Forelimb muscle (tissue), 1 donor: Measurements from ENCODE around the gene DCLK1. TPM values are rescaled to one million over a fixed set of nuclear protein-coding genes. Genes with fewer than 3 reads are reported as not detected.

ENCODE experiments used
- DNase-seq: peaks from one replicate; pipeline ENCODE4 v3.0.0-alpha.2; 2013; ENCODE audit warnings: low read depth
- polyA plus RNA-seq: library from polyadenylated mRNA; unstranded; fragments of 120-200 nt; gene quantifications from one replicate; pipeline ENCODE4 v1.2.1, GENCODE V29; 2013; ENCODE audit not compliant: insufficient read length

The DCLK1 gene
- polyA plus RNA-seq = 77.3 TPM

DNA sequence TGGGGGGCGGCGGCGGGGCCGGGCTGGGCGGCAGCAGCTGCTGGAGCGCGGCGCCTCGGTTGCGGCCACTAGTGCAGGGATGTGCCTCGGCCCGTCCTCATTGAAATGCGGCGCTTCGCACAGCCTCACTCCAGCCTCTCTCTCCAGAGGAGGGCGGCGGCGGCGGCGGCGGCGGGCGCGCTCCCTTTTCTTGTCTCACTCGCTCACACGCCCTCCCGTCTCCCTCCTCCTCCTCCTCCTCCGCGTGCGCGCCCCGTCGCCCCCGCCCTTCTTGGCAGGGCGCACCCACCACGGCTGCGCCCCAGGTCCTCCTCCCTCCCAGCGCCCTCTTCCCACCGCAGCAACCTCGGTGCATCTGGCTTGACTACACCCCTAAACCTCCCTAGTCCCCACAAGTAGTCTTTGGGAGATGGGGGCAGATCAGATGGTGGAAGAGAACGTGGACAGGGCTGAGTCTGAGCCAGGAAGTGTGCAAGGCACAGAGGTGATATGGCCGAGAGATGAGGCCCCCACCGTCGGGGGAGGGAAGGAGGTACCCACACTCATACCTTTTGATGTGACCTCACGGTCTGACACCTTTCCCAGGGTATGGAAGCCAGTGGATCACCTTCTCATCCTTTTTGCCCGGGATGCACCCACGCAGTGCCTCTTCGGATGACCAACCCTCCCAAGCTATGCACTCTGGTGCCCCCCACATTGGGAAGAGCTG lies at the start of gene DCLK1:
TSS of gene DCLK1 (minus strand) at position 161 of the 709 bp plus-strand sequence.
- DNase-seq = peak; percentile 56

DNA sequence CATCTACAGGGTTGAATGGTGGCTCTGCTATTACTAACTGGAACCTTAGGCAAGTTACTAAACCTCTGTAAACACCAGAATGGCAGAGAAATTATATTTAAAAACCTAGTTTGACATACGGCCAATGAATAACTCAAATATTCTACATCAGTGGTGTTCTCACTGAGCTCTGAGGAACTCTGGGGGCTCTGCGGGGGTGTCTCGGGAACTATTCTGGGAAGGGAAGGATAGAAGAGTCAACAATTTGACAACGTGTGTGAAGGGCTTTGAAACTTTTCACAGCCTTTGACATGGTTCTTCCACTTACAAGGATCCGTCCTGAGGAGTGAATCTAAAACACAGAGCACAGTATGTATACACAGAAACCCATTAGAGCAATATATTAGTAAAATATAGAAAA lies 44.4 kb upstream of the DCLK1 start:
- DNase-seq = no peak

DNA sequence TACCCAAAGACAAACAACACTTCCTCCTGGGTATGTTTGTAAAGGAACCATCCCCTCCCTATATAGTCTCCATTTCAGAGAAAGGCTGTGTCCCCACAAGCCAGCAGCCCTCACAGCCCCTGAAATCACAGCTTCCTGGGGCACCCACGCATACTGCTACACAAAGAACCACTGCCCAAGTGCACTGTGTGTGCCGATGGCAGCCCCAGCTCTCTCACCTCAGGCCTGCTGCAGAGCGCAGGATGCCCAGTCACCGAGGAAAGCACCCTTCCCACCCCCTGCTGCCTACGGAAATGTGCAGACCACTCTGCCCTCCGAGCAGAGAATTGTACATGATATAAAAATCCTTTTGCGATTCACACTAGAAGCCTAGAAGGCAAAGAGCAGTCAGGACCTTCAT lies 43.7 kb upstream of the DCLK1 start:
- DNase-seq = no peak

DNA sequence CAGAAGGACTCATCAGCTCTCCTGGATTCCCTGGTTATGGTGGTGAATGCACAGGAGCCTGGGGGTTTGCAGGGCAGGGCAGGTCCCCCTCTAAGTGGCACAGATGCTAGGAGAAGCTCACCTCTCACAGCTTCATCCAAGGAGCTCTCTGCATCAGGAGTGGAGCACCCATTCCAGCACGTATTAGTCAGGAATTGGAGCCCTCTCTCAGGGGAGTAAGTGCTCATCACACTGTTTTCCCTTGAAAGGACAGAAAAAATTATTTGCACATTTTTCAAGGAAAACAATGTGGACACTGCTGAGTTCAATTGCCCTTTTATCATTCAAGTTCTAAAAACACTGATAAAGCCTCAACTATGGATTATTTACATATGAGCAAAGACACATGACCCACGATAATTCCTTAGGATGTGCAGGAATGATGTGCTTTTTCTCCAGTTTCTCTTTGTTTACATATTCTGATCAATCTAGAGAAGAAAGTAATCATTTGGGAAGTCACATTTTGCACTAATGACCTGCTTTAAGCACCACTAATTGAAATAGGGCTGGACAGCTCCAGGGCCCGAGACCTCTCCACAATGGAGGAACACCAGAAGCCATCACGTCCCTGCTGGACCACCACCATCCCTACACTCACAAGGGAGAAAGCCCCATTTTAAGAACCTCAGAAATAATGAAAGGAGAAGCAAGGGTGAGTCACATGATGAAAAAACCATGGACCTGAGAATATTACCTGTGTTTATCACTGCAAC lies 42.6 kb upstream of the DCLK1 start:
- no peak for DNase-seq

DNA sequence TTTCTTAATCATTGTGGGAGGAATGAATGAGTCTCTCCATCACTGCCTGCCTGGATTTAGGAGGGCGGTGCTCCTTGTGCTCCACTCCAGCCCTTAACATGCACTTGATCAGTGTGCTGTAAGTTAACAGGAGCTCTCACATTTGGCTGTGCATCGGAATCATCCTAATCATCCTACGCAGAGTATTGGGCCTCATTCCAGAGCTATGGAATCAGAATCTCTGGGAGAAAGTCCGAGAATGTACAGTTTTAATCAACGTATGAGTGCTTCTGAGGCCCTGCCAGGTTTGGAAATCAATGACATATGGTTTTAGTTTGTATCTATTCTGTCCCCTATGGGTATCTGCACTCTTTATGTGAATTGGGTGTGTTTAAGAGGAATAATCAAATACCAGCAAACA lies 34.9 kb upstream of the DCLK1 start:
- DNase-seq = peak; percentile 55

DNA sequence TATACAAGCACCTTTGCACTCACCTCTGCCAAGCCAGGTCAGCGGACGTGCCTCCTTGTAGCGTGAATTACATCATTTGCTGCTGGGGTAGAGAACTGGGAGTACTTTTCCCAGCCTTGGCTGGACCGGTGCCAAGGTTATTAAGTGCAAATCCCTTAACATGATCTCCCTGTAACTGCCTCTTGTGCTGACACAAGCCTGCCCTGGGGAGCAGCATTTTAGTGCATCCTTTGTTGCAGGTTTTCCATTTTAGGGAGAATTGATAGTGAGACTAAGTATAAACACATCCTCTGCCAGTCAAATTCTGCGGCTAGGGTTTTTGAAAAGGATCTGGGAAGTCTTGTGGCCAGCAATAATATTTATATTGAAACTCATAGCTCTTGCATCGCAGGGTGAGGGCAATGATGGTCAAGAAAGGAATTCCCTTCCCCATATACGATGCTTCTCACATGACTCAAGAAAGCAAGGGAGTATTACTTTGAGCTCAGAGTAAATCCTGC lies 32.7 kb upstream of the DCLK1 start:
- DNase-seq = no peak

DNA sequence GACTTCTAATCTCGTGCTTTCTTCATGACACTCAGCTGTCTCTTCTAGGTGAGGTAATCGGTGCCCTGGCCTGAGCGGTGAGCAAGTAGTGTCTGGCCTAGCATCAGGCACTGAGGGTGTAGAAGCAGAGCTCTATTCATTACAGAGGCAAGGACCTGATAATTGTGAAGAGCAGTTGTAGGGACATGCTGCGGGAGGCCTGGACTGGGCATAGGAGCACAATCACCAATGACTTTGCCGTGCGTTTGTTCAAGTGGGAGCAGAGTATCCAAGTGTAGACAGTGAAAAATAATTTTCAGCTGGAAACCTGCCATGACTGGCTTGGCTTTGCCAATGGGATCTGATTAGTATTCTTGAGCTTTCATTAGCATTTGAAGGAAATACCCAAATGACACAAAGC lies 32.1 kb upstream of the DCLK1 start:
- no peak for DNase-seq

DNA sequence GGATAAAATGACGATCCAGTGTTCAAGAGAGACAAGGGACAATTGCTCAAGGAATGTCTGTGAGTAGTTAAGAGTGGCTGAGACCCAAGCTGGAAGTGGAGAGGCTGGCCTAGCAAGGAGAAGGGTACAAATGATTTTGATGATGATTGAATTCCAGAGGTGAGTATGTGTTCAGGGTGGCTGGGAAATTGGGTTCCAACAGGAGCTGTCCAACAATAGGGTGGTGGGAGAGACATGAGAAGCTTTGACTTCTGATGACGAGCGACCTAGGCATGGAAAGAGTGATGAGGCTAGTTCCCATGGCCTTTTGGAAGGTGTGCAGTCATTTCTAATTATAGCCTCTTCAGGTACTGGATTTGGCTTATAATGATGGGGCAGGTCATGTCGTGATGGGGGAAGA lies 29.1 kb upstream of the DCLK1 start:
- no peak for DNase-seq

DNA sequence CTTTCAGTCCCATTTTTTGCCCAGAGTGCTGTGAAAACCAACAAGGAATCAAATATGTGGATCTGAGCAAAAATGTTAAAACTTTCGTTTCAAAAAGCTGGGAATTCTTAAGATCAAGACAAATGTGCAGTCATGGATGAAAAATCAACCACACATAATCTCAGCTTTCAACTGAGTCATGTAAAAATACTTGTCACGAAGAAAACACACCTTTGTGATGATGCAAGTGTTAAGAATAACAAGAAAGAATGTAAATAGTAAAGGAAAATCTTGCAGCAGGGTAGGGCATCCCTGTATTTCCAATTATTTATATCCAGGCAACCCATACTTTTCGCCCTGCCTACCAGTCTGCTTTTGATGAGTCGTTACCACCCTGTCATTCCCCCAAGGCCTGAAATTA lies 27.4 kb upstream of the DCLK1 start:
- no peak for DNase-seq

DNA sequence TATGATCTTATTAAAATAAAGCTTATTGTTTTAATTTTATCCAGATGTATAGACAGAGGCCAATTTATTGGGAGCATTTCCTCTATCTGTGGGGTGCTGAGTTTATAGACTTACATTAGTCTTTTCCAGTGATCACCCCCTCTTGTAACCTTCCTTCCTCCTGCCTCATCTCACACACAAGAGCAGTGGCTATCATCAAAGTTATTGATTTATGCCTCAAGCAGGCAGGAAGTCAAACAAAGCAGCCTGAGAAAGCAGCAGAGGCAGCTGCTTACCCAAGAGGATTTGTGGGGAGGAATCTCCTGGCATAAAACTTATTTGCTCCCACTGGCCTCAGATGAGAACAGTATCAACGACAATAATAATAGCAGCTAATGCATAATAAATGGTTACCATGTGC lies 26.3 kb upstream of the DCLK1 start:
- peak; percentile 85 for DNase-seq

DNA sequence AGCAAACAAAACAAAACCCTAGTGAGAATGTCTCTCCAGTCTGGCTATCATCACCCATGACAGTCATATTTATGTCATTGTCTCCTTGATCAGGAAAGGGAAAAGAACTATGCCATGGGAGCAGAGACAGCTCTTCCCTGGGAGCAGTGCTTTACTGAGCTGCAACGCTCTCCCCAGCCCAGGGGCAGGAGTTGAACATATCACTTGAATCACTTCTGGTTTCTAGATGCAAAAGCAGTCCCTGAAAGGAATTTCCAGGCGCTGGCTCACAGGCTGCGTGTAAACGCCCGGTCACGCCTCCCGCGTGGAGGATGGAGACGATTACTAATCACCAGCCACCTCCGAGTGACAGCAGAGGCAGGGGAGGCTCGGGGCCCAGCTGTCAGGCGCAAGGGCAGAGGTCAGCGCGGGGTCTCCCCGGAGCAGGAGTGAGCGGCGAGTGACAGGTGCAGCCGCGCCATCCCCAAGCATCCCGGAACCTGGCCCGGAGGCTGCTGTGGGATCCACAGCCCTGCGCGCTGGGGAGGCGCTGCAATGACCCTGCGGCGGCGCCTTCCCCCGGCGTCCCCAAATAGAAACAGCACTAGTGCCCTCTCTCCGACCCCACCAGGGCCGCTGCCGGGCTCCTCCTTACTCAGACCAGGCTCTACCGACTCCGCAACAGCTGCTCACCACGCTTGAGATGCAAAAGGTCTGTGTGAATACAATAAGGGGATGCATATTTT lies 23.5 kb upstream of the DCLK1 start:
- no peak for DNase-seq

DNA sequence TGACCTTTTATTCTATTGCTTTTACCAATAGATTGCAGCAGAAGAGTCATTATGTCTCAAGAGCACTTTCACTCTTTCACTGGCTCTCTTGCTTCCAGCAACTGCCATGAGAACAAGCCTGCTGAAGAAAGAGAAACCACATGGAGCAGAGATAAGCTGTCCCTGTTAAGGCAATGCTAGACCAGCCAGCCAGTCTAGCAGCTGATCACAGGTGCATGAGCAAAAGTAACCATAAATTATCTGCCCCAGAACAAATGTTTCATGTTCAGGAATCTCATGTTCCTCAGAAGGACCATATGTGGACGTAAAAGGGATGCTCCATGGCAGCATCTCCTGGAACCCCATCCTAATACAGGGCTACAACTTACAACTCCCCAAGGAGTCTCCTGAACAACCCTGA lies 20.4 kb upstream of the DCLK1 start:
- no peak for DNase-seq

DNA sequence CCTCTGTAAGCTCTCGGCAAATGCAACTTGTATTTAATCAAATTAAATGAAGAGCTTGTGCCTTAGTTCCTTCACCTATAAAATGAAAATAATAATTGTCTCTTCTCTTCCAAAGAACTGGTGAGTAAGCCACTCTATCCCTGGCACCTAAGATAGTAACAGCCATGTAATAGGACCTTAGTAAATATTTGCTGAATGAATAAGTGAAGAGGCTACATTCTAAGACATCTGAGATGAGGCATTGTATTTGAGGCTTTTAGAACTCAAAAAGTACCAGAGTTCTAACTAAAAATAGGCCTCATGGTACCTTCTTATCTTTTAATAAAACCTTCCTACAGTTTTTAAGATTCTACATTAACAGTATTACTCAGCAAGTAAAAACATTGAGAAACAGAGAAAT lies 17.3 kb upstream of the DCLK1 start:
- DNase-seq = no peak

DNA sequence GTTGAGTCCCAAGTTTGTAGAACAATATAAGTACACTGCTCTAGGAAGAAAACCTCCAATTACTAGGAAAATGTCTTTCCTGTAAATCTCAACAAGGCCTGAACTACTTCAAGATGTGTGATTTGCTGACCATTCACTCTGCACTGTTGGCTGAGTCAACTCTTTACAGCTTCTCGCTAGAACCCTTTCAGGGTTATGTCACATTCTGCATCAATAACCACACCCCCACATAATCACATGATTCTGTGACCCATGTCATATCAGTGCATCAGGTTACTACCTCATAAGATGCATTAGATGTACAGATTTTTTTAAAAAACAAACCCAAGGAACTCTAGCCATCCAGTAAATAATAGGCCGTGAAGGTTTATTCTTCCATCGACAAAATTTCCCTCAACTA lies 16.1 kb upstream of the DCLK1 start:
- no peak for DNase-seq

DNA sequence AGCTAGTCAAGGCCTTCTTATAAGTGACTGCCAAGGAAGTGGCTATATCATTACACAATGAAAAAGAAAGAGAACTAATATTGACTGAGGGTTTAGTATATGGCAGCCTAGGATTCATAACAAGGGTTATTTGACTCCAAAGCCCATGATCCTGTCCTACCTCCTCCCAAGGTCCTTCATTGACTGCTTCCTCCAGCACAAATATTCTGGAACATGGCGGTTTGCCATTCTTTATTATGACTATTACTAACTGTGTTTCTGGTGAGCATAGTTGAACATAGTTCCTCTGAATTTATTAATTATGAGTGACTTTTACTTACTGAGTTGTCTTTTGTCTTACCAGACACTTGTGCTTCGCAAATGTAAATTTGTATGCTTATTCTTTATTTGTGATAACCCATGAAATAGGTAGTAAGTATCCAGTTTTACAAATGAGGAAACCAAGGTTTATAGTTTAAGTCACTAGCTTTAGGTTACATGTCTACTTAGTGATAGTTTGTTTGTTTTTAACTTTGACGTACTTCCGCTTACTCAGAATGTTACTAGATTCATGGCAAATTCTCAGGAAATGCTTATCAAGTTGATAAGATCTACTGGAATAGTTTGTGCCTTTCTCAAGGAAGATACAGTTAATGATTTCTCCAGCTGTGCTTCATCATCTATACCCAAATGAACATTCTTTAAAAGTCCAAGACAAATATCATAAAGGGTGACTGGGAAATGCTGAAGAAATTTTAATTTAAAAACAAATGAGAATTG lies 15.5 kb upstream of the DCLK1 start:
- DNase-seq = no peak

DNA sequence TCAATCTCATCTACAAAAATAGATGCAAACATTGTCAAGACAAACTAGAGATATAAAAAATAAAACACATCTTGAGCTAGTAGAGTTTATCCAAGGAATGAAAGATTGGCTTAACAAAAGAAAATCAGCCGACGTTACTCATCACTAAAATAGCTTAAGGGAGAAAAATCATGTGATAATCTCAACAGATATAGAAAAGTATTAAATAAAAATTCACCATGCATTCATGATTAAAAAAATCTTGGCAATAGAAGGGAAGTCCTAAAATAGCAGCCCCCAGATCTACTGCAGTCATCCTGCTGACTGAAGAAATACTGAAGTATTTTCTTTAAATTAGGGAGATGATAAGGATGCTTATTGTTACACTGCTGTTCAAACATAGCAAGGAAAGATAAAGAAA lies 12.6 kb upstream of the DCLK1 start:
- no peak for DNase-seq

DNA sequence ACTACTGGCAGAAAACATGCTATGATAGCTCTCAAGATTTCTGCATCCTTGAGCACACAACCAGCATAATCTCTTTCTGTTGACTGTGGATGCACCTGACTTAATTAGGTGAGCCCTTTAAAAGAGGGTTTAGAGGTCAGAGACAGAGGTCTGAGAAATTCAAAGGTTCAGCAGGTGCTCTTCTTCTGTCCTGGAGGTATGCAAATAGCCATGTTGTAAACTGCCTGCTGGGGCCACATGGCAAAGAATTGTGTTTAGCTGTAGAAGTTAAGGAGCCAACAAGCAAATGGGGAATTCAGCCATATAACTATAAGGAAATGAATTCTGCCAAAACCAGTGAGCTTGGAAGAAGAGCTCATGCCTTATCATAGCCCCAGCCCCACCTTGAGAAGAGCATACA lies 11.6 kb upstream of the DCLK1 start:
- DNase-seq = no peak

DNA sequence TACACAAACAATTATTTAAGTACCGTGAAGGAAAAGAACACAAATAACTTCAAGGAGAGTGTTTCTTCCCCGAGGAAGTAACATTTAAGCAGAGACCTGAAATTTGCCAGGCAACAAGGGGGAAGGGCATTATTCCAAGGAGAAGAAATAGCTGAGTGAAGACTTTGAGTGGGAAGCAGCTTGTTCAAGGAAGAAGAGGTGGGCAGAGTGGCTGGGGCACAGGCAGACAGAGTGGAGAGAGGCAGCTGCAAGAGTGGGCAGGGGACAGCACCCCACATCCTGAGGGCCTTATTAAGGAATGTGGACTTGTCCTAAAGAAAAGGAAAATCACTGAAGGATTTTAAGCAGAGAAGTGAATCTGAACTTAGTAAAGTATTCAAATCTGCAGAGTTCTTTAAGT lies 4.7 kb upstream of the DCLK1 start:
- no peak for DNase-seq

DNA sequence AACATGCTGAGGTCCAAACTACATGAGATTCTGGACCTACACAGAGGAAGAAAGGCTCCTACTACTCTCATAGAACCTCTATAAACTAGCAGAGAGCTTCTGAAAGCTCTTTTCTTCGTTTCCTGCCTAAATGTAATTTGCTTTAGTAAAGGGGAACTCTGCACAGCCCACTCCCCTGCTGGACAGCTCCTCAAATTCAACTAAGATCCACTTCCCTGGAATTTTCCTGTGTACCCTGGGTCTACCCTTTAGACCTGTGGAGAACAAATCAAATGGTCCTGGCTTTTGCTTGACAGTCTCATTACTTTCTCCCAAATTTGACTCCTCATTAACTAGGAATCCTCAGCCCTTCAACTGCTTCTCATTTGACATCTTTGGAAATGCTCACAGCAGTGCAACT lies 3.5 kb upstream of the DCLK1 start:
- DNase-seq = no peak

DNA sequence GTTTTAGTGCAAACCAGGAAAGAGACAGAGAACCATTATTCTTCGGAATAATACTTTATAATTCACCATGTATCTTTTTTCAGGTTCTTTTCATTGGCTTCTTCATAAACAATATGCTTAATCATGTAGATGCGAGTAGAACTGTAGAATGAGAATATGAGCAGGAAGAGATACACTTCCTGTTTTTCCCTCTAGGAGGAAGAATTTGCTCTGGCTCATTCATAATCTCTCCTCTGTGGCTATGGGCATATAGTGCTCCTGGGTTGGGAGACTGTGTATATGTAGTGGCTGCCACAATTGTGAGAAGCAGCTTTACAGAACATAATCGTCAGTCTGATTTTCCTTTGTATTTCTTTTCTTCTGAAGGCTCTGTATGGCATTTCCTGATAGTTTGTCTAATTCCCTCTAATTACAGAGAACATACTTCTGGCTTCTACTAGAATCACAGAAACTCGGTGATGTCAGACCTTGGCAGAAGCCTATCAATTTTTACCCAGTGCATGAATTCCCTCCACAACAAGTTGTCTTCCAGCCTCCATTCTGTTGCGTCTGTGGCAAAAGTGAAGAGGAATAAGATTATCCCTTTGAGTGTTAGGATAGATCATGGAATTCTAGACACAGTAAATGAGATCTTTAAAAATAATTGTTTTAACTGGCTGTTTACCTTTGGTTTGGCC lies 2.9 kb upstream of the DCLK1 start:
- no peak for DNase-seq

DNA sequence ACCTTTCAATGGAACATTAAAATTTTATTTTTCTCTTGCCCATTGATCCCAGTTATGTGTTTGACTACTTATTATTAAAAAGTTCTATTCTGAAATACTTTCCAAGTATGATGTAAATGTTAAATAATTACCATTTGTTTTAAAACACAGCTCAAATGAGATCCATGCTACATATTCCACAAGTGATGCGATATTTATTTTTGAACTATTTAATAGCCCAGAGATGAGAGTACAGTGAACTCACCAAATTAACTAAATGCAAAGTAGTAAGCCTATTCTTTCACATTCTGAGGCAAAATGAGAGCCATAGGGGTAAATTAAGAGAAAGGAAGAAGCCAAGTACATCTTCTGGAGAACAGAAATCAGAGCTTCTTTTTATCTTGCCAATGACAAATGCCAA lies 1.2 kb upstream of the DCLK1 start:
- DNase-seq = no peak
